H9 (cell line): ENCODE measurements around the gene B4GALNT1. TPM values are rescaled to one million over a fixed set of nuclear protein-coding genes. Genes with fewer than 3 reads are reported as not detected.

ENCODE experiments used
- DNase-seq: peaks from one replicate; pipeline ENCODE4 v3.0.0-alpha.2; 2017
- H2AFZ ChIP-seq: one replicate; pipeline ENCODE4 v1.6.1; 2013; ENCODE audit warnings: mild to moderate bottlenecking, low read length, control low read depth, moderate library complexity
- H2AK5ac ChIP-seq: 2 replicates; pipeline ENCODE4 v1.6.1; 2013; ENCODE audit warnings: low read length, control low read depth, mixed read lengths; ENCODE audit not compliant: insufficient read length
- H2BK120ac ChIP-seq: one replicate; pipeline ENCODE4 v1.6.1; 2013; ENCODE audit warnings: low read depth, mild to moderate bottlenecking, low read length, control low read depth, inconsistent platforms; ENCODE audit not compliant: poor library complexity, severe bottlenecking
- H2BK12ac ChIP-seq: 2 replicates; pipeline ENCODE4 v1.6.1; 2013; ENCODE audit warnings: low read length, control low read depth, mixed read lengths, low read depth; ENCODE audit not compliant: insufficient read length
- H2BK15ac ChIP-seq: 2 replicates; pipeline ENCODE4 v1.6.1; 2013; ENCODE audit warnings: low read depth, low read length, control low read depth
- H2BK20ac ChIP-seq: one replicate; pipeline ENCODE4 v1.6.1; 2013; ENCODE audit warnings: low read depth, mild to moderate bottlenecking, low read length, control low read depth, inconsistent platforms; ENCODE audit not compliant: poor library complexity, severe bottlenecking
- H2BK5ac ChIP-seq: 2 replicates; pipeline ENCODE4 v1.6.1; 2013; ENCODE audit warnings: low read length, control low read depth, mixed read lengths; ENCODE audit not compliant: insufficient read length
- H3K14ac ChIP-seq: 2 replicates; pipeline ENCODE4 v1.6.1; 2013; ENCODE audit warnings: low read length, control low read depth; ENCODE audit not compliant: insufficient read depth
- H3K18ac ChIP-seq: 2 replicates; pipeline ENCODE4 v1.6.1; 2013; ENCODE audit warnings: low read depth, mild to moderate bottlenecking, mixed read lengths, low read length, control low read depth; ENCODE audit not compliant: insufficient read length
- H3K23ac ChIP-seq: 2 replicates; pipeline ENCODE4 v1.6.1; 2013; ENCODE audit warnings: low read length, control low read depth, mixed read lengths, low read depth; ENCODE audit not compliant: insufficient read length
- H3K23me2 ChIP-seq: 2 replicates; pipeline ENCODE4 v1.6.1; 2013; ENCODE audit warnings: low read depth, mild to moderate bottlenecking, mixed read lengths, low read length, control low read depth; ENCODE audit not compliant: insufficient read length, poor library complexity, severe bottlenecking
- H3K27ac ChIP-seq: 2 replicates; pipeline ENCODE4 v1.5.1; 2013; ENCODE audit warnings: low read length, control low read depth, mixed read lengths, low read depth; ENCODE audit not compliant: insufficient read length
- H3K27me3 ChIP-seq: 2 replicates; pipeline ENCODE4 v1.6.1; 2013; ENCODE audit warnings: low read length, control low read depth, inconsistent platforms; ENCODE audit not compliant: insufficient read depth
- H3K4ac ChIP-seq: 2 replicates; pipeline ENCODE4 v1.6.1; 2013; ENCODE audit warnings: low read depth, mild to moderate bottlenecking, control low read depth, inconsistent platforms, low read length, moderate library complexity
- H3K4me1 ChIP-seq: 2 replicates; pipeline ENCODE4 v1.6.1; 2013; ENCODE audit warnings: low read length, control low read depth, inconsistent platforms; ENCODE audit not compliant: insufficient read depth
- H3K4me2 ChIP-seq: 2 replicates; pipeline ENCODE4 v1.6.1; 2013; ENCODE audit warnings: low read length, control low read depth, mixed read lengths; ENCODE audit not compliant: insufficient read length, insufficient read depth
- H3K56ac ChIP-seq: 2 replicates; pipeline ENCODE4 v1.6.1; 2013; ENCODE audit warnings: low read depth, mild to moderate bottlenecking, mixed read lengths, low read length, control low read depth; ENCODE audit not compliant: insufficient read length
- H3K79me1 ChIP-seq: 2 replicates; pipeline ENCODE4 v1.6.1; 2013; ENCODE audit warnings: low read depth, mild to moderate bottlenecking, moderate library complexity, low read length, control low read depth, inconsistent platforms; ENCODE audit not compliant: insufficient read depth, poor library complexity, severe bottlenecking
- H3K79me2 ChIP-seq: 2 replicates; pipeline ENCODE4 v1.6.1; 2013; ENCODE audit warnings: low read length, control low read depth, inconsistent platforms; ENCODE audit not compliant: insufficient read depth
- H3K9ac ChIP-seq: 2 replicates; pipeline ENCODE4 v1.6.1; 2013; ENCODE audit warnings: low read length, control low read depth, mixed read lengths; ENCODE audit not compliant: insufficient read length; ENCODE audit errors: extremely low read depth
- H3K9me3 ChIP-seq: one replicate; pipeline ENCODE4 v1.6.1; 2013; ENCODE audit warnings: low read depth, low read length, inconsistent platforms; ENCODE audit not compliant: control insufficient read depth
- H3T11ph ChIP-seq: one replicate; pipeline ENCODE4 v1.6.1; 2013; ENCODE audit warnings: mild to moderate bottlenecking, low read length, control low read depth, inconsistent platforms
- H4K20me1 ChIP-seq: one replicate; pipeline ENCODE4 v1.6.1; 2013; ENCODE audit not compliant: control insufficient read depth, insufficient read length, insufficient read depth
- H4K5ac ChIP-seq: 2 replicates; pipeline ENCODE4 v1.6.1; 2013; ENCODE audit warnings: low read depth, mild to moderate bottlenecking, mixed read lengths, low read length, control low read depth; ENCODE audit not compliant: insufficient read length
- H4K8ac ChIP-seq: replicated peaks from 2 replicates; pipeline ENCODE4 v1.6.1; 2013; ENCODE audit warnings: low read length, control low read depth, mixed read lengths, low read depth; ENCODE audit not compliant: insufficient read length
- H4K91ac ChIP-seq: 2 replicates; pipeline ENCODE4 v1.6.1; 2013; ENCODE audit warnings: low read depth, mild to moderate bottlenecking, moderate library complexity, mixed read lengths, low read length, control low read depth; ENCODE audit not compliant: insufficient read length
- H3K27ac Mint-ChIP-seq, 3 experiments: 2 replicates in 2 of 3; 3 replicates in 1 of 3; pipeline ENCODE4 v1.8.0; 2020 to 2021; ENCODE audit warnings: mixed read lengths in 3 of 3, mild to moderate bottlenecking in 1 of 3, moderate library complexity in 1 of 3
- H3K27me3 Mint-ChIP-seq: 2 replicates; pipeline ENCODE4 v1.8.0; 2021; ENCODE audit warnings: low read depth, mild to moderate bottlenecking, moderate library complexity, mixed read lengths
- H3K36me3 Mint-ChIP-seq, 3 experiments: 2 replicates in 2 of 3; 3 replicates in 1 of 3; pipeline ENCODE4 v1.8.0; 2020 to 2021; ENCODE audit warnings: low read depth in 3 of 3, mixed read lengths in 3 of 3; ENCODE audit not compliant: insufficient read depth in 1 of 3
- H3K4me1 Mint-ChIP-seq, 2 experiments: 2 replicates each; pipeline ENCODE4 v1.8.0; 2020; ENCODE audit warnings: mixed read lengths in 2 of 2
- H3K4me3 Mint-ChIP-seq, 2 experiments: 2 replicates in 1 of 2; 3 replicates in 1 of 2; pipeline ENCODE4 v1.8.0; 2020 to 2021; ENCODE audit warnings: mild to moderate bottlenecking in 2 of 2, mixed read lengths in 2 of 2, moderate library complexity in 1 of 2
- H3K9me3 Mint-ChIP-seq, 2 experiments: 2 replicates in 1 of 2; 3 replicates in 1 of 2; pipeline ENCODE4 v1.8.0; 2020; ENCODE audit warnings: mild to moderate bottlenecking in 2 of 2, mixed read lengths in 2 of 2, moderate library complexity in 1 of 2
- CTCF ChIP-seq: fragments of 200-600 bp; sonication (generic); conservative IDR thresholded peaks from 3 replicates; pipeline ENCODE4 v1.8.0; 2021; ENCODE audit warnings: antibody characterized with exemption, mild to moderate bottlenecking
- total RNA-seq: library from RNA; stranded (reverse); gene quantifications from 2 replicates; pipeline ENCODE4 v1.2.1, GENCODE V29; 2021

B4GALNT1 gene
- total RNA-seq, 1 experiment from 2014 or later, result 2.3 TPM

- peaks cover 11 to 57% (median 38%) of the 10 kb centered on the region in 3 experiments; a peak in 6 of 7 replicates for H3K36me3 Mint-ChIP-seq
- no peak overlapping the region for H3K14ac ChIP-seq
- H3K23me2 ChIP-seq, result peaks cover 14% of the 10 kb centered on the region
Measured at GRCh38 chr12:57602544-57602943, 30.5 kb downstream of the B4GALNT1 start.

More at GRCh38 chr12:57602544-57602943, 30.5 kb downstream of the B4GALNT1 start:
- Histone ChIP-seq H3K4me1 (peaks cover 3% of the 10 kb centered on the region), H4K91ac (no peak overlapping the region), H3K4ac (no peak overlapping the region), H2BK5ac (no peak overlapping the region), H2BK15ac (no peak overlapping the region), H3K23ac (no peak overlapping the region), H3K56ac (no peak overlapping the region), H2AFZ (no peak overlapping the region), H3K9ac (no peak overlapping the region), H2AK5ac (no peak overlapping the region), H3T11ph (no peak overlapping the region), H3K4me2 (no peak overlapping the region), H3K27me3 (no peaks in the 10 kb centered on the region), H3K27ac (no peak overlapping the region), H3K79me1 (no peaks in the 10 kb centered on the region), H2BK20ac (no peak overlapping the region), H2BK12ac (no peak overlapping the region), H4K8ac (no peak overlapping the region), H3K9me3 (no peaks in the 10 kb centered on the region), H4K5ac (no peak overlapping the region), H3K18ac (no peak overlapping the region), H3K79me2 (no peaks in the 10 kb centered on the region), H2BK120ac (no peak overlapping the region), H4K20me1 (no peaks in the 10 kb centered on the region)
- Mint-ChIP-seq H3K27me3 (no peaks in the 10 kb centered on the region), H3K4me3 (no peak overlapping the region), H3K27ac (no peak overlapping the region), H3K9me3 (no peaks in the 10 kb centered on the region; a peak in 1 of 5 replicates), H3K4me1 (peaks cover 19 to 21% of the 10 kb centered on the region in 2 experiments)
- no peak for TF ChIP-seq CTCF
- no peak for DNase-seq
